Vagina (tissue), 2 donors: ENCODE data around the gene ZMYND15.

Experiments used
- POLR2A ChIP-seq, 2 donors: fragments of 450-650 bp; IDR thresholded peaks; one replicate each; pipeline ENCODE4 v1.6.1; 2017; ENCODE audit warnings: antibody characterized with exemption in 2 of 2, mild to moderate bottlenecking in 2 of 2, moderate library complexity in 2 of 2
- POLR2AphosphoS5 ChIP-seq, 2 donors: sonication (generic); formaldehyde crosslinking; IDR thresholded peaks; one replicate each; pipeline ENCODE4 v1.9.0; 2017; ENCODE audit warnings: antibody characterized with exemption in 2 of 2, mild to moderate bottlenecking in 2 of 2, low read depth in 1 of 2; ENCODE audit not compliant: insufficient read depth in 1 of 2
- TF ChIP-seq, protein P1 (sequence below), 3 experiments: fragments of 450-650 bp in 2 of 3; fragments of 200-600 bp in 1 of 3; sonication (generic) in 1 of 3; IDR thresholded peaks; one replicate each; pipeline ENCODE4 v1.5.1; 2017 to 2019; ENCODE audit warnings: antibody characterized with exemption in 3 of 3, mild to moderate bottlenecking in 2 of 3, moderate library complexity in 2 of 3

DNA sequence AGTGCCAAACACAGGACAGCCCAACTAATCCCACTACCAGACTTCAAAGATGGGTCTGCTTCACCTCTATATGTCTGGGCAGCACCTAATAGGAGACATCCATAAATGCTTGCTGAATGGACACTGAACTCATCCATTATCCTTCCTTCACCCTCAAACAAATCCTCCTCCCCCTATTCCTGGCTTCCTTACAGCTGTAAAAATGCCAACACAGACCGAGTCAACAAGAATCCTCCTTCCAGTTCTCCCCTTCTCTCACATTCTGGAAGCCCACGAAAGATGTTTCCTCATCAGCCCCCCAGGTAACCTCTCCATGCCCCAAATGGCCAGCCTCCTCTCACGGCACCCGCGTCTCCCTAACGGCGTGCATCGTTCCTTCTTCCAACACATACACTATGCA is 47.9 kb upstream of the ZMYND15 start:
- TF ChIP-seq, protein P1, sequence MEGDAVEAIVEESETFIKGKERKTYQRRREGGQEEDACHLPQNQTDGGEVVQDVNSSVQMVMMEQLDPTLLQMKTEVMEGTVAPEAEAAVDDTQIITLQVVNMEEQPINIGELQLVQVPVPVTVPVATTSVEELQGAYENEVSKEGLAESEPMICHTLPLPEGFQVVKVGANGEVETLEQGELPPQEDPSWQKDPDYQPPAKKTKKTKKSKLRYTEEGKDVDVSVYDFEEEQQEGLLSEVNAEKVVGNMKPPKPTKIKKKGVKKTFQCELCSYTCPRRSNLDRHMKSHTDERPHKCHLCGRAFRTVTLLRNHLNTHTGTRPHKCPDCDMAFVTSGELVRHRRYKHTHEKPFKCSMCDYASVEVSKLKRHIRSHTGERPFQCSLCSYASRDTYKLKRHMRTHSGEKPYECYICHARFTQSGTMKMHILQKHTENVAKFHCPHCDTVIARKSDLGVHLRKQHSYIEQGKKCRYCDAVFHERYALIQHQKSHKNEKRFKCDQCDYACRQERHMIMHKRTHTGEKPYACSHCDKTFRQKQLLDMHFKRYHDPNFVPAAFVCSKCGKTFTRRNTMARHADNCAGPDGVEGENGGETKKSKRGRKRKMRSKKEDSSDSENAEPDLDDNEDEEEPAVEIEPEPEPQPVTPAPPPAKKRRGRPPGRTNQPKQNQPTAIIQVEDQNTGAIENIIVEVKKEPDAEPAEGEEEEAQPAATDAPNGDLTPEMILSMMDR (IDR thresholded peaks at IDR 0.05) = no peak
- TF ChIP-seq POLR2A (IDR thresholded peaks at IDR 0.05) (no peak), POLR2AphosphoS5 (IDR thresholded peaks at IDR 0.05; ENCODE audit: insufficient read depth in 1 of 2, low read depth in 1 of 2) (no peak)
